ENCODE measurements around the gene AGBL1.

AGBL1 gene

GRCh38 chr15:86776145-86776544, 696.5 kb downstream of the AGBL1 start:
- no peak for DNase-seq (ENCODE audit: low read depth, low spot score)
- no peak overlapping the region for H3K4me3 ChIP-seq (ENCODE audit: low read depth, low read length)
- in situ Hi-C loops (cut with HindIII; ENCODE audit: low sequenced_read_pairs): no loop called here
- no peak for TF ChIP-seq CTCF (IDR thresholded peaks at IDR 0.05; ENCODE audit: low read depth, low read length)

- in situ Hi-C loops (cut with HindIII; ENCODE audit: low sequenced_read_pairs): no loop called here
- DNase-seq (ENCODE audit: low read depth, low spot score): no peak
- no peak for TF ChIP-seq CTCF (IDR thresholded peaks at IDR 0.05; ENCODE audit: low read depth, low read length)
- no peak overlapping the region for H3K4me3 ChIP-seq (ENCODE audit: low read depth, low read length)
Measured at GRCh38 chr15:86796521-86796920, 716.9 kb downstream of the AGBL1 start.

GRCh38 chr15:86797135-86797534, 717.5 kb downstream of the AGBL1 start:
- TF ChIP-seq CTCF (IDR thresholded peaks at IDR 0.05; ENCODE audit: low read depth, low read length): no peak
- in situ Hi-C loops (cut with HindIII; ENCODE audit: low sequenced_read_pairs): no loop called here
- DNase-seq (ENCODE audit: low read depth, low spot score): no peak
- H3K4me3 ChIP-seq (ENCODE audit: low read depth, low read length): no peak overlapping the region

DNA sequence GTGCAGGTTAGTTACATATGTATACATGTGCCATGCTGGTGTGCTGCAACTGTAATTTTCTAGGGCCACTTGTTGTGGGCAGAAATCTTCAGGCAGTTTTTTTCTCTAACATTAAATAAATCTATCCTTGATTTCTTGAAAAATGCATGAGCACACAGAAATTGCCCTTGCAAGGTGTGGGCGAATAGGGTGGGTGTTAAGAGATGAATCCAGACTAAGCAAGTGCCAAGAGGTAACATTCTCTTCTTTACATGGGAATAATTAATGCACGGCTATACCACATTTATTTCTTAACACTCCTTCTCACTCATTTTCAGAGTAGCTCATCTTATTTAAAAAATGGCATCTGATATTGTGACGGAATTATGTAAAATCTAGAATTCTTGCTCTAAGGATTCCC, 719.6 kb downstream of the AGBL1 start:
- H3K4me3 ChIP-seq (ENCODE audit: low read depth, low read length): no peak overlapping the region
- no peak for DNase-seq (ENCODE audit: low read depth, low spot score)
- in situ Hi-C loops (cut with HindIII; ENCODE audit: low sequenced_read_pairs): no loop called here
- no peak for TF ChIP-seq CTCF (IDR thresholded peaks at IDR 0.05; ENCODE audit: low read depth, low read length)

DNA sequence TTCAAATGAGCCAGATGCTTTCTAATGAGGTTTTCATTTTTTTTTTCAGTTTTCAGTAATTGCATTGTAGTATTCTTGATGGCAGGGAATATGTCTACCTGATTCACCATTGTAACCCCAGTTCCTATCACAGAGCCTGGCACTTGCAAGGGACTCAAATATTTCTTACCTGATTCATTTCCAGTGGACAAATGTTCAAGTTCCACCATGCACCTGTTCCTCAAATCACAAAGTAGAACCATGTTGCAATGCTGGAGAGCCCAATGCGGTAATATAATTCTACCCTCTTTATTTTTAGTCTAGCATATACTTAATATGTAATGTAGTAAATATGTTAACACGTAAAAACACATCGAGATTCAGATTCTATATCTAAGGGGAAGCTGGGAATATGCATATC, 722.6 kb downstream of the AGBL1 start:
- DNase-seq (ENCODE audit: low read depth, low spot score): no peak
- in situ Hi-C loops (cut with HindIII; ENCODE audit: low sequenced_read_pairs): no loop called here
- no peak for TF ChIP-seq CTCF (IDR thresholded peaks at IDR 0.05; ENCODE audit: low read depth, low read length)
- H3K4me3 ChIP-seq (ENCODE audit: low read depth, low read length): no peak overlapping the region

DNA sequence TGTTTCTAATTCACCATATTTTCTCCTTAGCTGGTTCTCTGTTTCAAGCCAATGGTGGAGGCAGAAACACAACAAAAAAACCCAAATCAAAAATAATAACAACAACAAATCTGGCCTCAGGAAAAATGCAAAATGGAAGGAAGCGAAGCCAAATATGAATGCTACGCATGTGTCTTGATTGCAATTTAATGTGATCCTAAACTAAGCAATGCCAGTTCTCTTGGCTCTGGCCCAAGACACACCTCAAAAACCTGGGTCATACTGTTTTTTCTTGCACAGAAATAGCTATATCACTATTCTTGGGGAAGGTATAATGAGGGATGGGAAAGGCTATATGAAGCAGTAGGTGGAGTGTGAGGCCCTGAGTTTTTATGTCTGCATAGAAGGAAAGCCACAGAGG, 724.7 kb downstream of the AGBL1 start:
- in situ Hi-C loops (cut with HindIII; ENCODE audit: low sequenced_read_pairs): no loop called here
- DNase-seq (ENCODE audit: low read depth, low spot score): no peak
- H3K4me3 ChIP-seq (ENCODE audit: low read depth, low read length): no peak overlapping the region
- no peak for TF ChIP-seq CTCF (IDR thresholded peaks at IDR 0.05; ENCODE audit: low read depth, low read length)

DNA sequence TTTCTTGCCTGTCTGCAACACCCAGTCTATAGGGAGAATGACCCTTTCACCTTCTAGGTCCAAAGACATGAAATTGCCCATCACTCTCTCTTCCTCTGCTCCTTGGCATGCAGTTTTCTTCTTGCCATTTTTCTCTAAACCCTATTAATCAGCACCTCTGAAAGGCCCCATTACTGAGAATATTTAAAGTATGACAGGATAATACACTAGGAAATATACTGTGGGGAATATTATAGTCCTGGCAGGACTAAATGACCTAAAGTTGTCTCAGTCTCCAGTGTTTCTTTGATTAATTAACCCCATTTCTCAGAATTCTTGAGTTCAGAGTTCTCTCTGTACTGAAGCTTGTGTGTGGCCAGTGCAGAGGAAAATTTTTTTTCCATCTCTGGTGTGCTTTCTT, 730.7 kb downstream of the AGBL1 start:
- TF ChIP-seq CTCF (IDR thresholded peaks at IDR 0.05; ENCODE audit: low read depth, low read length): no peak
- no peak for DNase-seq (ENCODE audit: low read depth, low spot score)
- in situ Hi-C loops (cut with HindIII; ENCODE audit: low sequenced_read_pairs): no loop called here
- H3K4me3 ChIP-seq (ENCODE audit: low read depth, low read length): no peak overlapping the region

Measured in astrocyte of the spinal cord (primary cell).